Measurements from ENCODE around the gene CORO7. TPM values are rescaled to one million over a fixed set of nuclear protein-coding genes. Genes with fewer than 3 reads are reported as not detected.

Gene CORO7
- polyA plus RNA-seq, 3 donors: 44.7 to 181 (median 68.4) TPM

DNA sequence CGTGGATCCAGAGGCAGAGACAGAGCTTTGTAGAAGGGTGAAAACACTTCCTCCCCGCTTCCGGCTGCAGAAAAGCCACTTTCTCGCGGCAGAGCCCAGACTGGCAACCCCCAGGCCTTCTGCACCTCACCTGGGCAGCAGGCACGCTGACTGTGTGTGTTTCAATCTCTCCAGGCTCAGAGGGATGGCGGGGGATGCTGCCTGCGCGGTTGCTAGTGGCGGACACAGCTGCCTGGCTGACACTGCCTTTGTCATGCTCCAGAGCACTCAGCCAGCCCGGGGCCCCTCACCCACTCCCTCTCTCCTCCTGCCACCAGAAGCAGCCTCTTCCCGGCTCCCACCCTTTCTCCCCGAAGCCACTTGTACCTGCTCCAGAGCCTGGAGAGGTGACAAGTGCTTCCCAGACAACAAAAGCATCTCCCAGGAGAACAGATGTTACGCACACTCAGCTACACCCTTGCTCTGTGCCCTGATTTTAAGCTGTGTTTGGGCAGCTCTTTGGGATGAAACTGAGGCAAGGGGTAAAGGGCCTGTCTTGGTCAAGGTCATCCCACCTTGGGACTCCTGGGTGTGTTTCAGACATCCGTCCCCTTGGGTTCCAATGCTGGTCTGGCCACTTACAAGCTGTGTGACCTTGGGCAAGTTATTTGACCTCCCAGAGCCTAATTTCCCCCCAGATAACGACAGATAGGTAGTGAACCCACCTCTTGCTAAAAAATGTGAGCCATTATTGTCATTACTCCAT, 109.8 kb downstream of the CORO7 start:
- Histone ChIP-seq H3K9me3 (replicated peaks in 1 of 2; ENCODE audit: control insufficient read depth in 1 of 2, insufficient read depth in 1 of 2, low read length in 2 of 2) (no peaks in the 10 kb centered on the region), H3K79me2 (ENCODE audit: insufficient read depth, low read length) (peaks cover 8% of the 10 kb centered on the region), H3K4me3 (replicated peaks in 1 of 3; ENCODE audit: low read depth in 2 of 3, low read length in 3 of 3) (peak overlapping the region; percentile 60 to 81 (median 69)), H3K27me3 (ENCODE audit: control insufficient read depth in 2 of 2, insufficient read depth in 2 of 2, low read length in 2 of 2) (no peaks in the 10 kb centered on the region), H3K27ac (ENCODE audit: low read depth in 1 of 2, low read length in 2 of 2) (peak overlapping the region; percentile 85 to 93), H3K36me3 (replicated peaks in 1 of 2; ENCODE audit: control insufficient read depth in 1 of 2, insufficient read depth in 2 of 2, low read length in 2 of 2) (peaks cover 2 to 14% of the 10 kb centered on the region in 2 donors), H3K9ac (ENCODE audit: insufficient read depth, low read length, poor library complexity, severe bottlenecking) (peak overlapping the region; percentile 82), H2AFZ (ENCODE audit: insufficient read depth, low read depth, low read length, poor library complexity, severe bottlenecking) (peak overlapping the region; percentile 78), H4K20me1 (ENCODE audit: insufficient read depth, low read length) (peaks cover 4% of the 10 kb centered on the region), H3K4me1 (ENCODE audit: control insufficient read depth in 1 of 2, insufficient read depth in 2 of 2, low read length in 2 of 2) (peaks cover 15 to 22% of the 10 kb centered on the region in 2 donors), H3K4me2 (replicated peaks; ENCODE audit: extremely low read depth, low read length, poor library complexity, severe bottlenecking) (peak overlapping the region; percentile 84)
- intact Hi-C loops (cut with micrococcal nuclease): loop anchor here (5.0 kb wide), 2 partner anchors 34 to 54 kb away; partner anchors contain the start of gene TFAP4 (in 2 of the 2)
- Mint-ChIP-seq H3K9me3 (peaks cover 0 to 5% (median 0%) of the 10 kb centered on the region in 7 donors), H3K27me3 (ENCODE audit: low read depth in 3 of 3) (peaks cover 2 to 13% (median 8%) of the 10 kb centered on the region in 3 donors), H3K27ac (peak overlapping the region; percentile 94 to 99 (median 97)), H3K36me3 (peaks cover 18 to 28% of the 10 kb centered on the region in 2 donors), H3K4me1 (peaks cover 28% of the 10 kb centered on the region), H3K4me3 (peak overlapping the region; percentile 90 to 95)
- 67% methylated on average over 13 of the region's 16 CpGs for WGBS (ENCODE audit: insufficient coverage)
- DNase-seq: no peak
- TF ChIP-seq, protein P1, sequence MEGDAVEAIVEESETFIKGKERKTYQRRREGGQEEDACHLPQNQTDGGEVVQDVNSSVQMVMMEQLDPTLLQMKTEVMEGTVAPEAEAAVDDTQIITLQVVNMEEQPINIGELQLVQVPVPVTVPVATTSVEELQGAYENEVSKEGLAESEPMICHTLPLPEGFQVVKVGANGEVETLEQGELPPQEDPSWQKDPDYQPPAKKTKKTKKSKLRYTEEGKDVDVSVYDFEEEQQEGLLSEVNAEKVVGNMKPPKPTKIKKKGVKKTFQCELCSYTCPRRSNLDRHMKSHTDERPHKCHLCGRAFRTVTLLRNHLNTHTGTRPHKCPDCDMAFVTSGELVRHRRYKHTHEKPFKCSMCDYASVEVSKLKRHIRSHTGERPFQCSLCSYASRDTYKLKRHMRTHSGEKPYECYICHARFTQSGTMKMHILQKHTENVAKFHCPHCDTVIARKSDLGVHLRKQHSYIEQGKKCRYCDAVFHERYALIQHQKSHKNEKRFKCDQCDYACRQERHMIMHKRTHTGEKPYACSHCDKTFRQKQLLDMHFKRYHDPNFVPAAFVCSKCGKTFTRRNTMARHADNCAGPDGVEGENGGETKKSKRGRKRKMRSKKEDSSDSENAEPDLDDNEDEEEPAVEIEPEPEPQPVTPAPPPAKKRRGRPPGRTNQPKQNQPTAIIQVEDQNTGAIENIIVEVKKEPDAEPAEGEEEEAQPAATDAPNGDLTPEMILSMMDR (IDR thresholded peaks at IDR 0.05): no peak

Small RNA genes lying within 50 kb of the gene (small RNA-seq; reads per million reads assigned to genes)
- gene AC012676.2 (ENCODE audit: insufficient read length, low read depth): not detected

Other genes starting within 250 kb of the CORO7 start
- gene SRL, start 174.5 kb downstream of the CORO7 start, polyA plus RNA-seq: not detected
- gene TFAP4, start 143.6 kb downstream of the CORO7 start, polyA plus RNA-seq: 10 to 100 TPM in 1 of 3 donors, under 1 TPM in 2; 0.16 to 13.4 (median 0.71) TPM
- under 1 TPM in 1 of 3 donors, not detected in 2; 0.03 TPM for gene GLIS2, start 100.5 kb downstream of the CORO7 start, polyA plus RNA-seq
- gene PAM16, start 65.3 kb downstream of the CORO7 start, polyA plus RNA-seq: 10 to 100 TPM; 34.3 to 37.6 (median 34.7) TPM
- gene VASN, start 44.7 kb downstream of the CORO7 start, polyA plus RNA-seq: under 1 TPM in 1 of 3 donors, not detected in 2; 0.03 TPM
- 10 to 100 TPM; 17.1 to 27.9 (median 19.5) TPM for gene DNAJA3, start 9.3 kb upstream of the CORO7 start, polyA plus RNA-seq
- gene NMRAL1, start 58.0 kb upstream of the CORO7 start, polyA plus RNA-seq: 10 to 100 TPM; 39.2 to 57.0 (median 49.4) TPM
- 10 to 100 TPM; 21.7 to 33.2 (median 25.0) TPM for gene HMOX2, start 59.8 kb upstream of the CORO7 start, polyA plus RNA-seq
- gene CDIP1, start 122.2 kb upstream of the CORO7 start, polyA plus RNA-seq: 10 to 100 TPM in 2 of 3 donors, 1 to 10 TPM in 1; 8.6 to 11.2 (median 10.8) TPM
- under 1 TPM in 1 of 3 donors, not detected in 2; 0.13 TPM for gene C16orf96, start 139.7 kb upstream of the CORO7 start, polyA plus RNA-seq
- gene UBALD1, start 198.3 kb upstream of the CORO7 start, polyA plus RNA-seq: 10 to 100 TPM in 1 of 3 donors, 1 to 10 TPM in 2; 2.2 to 19.2 (median 2.8) TPM
- gene MGRN1, start 208.2 kb upstream of the CORO7 start, polyA plus RNA-seq: 10 to 100 TPM in 1 of 3 donors, 1 to 10 TPM in 2; 3.7 to 48.2 (median 4.7) TPM

All from CD14-positive monocyte (primary cell).